Caco-2 (cell line): ENCODE measurements around the gene NFIA. TPM values are rescaled to one million over a fixed set of nuclear protein-coding genes. Genes with fewer than 3 reads are reported as not detected.

ENCODE experiments used
- BruUV-seq: library from RNA; stranded (reverse); fragments of 400-500 nt; replicated peaks from 2 replicates; lab custom pipeline; 2021; lab: Mats Ljungman, UMichigan
- CTCF ChIA-PET: fragments of 300-600 bp; sonication (Branson Sonifier 250); formaldehyde crosslinking; loops from one replicate; lab custom pipeline; 2022; ENCODE audit warnings: antibody characterized with exemption; lab: Charles Lee
- POLR2A ChIA-PET: fragments of 300-600 bp; sonication (Branson Sonifier 250); formaldehyde crosslinking; loops from one replicate; lab custom pipeline; 2022; ENCODE audit warnings: antibody characterized with exemption; lab: Charles Lee
- DNase-seq, 2 experiments: peaks; one replicate each; pipeline versions ENCODE4 v3.0.0 to v3.0.0-alpha.2; 2020 to 2022
- H3K27me3 ChIP-seq: replicated peaks from 2 replicates; pipeline ENCODE4 v1.6.0; 2011; ENCODE audit warnings: low read length; ENCODE audit not compliant: control insufficient read depth, insufficient read depth
- H3K36me3 ChIP-seq: 2 replicates; pipeline ENCODE4 v1.5.1; 2011; ENCODE audit warnings: low read length; ENCODE audit not compliant: control insufficient read depth, insufficient read depth
- H3K4me1 ChIP-seq: fragments of 250-450 bp; sonication (Bioruptor Pico); 2 replicates; pipeline ENCODE4 v1.5.1; 2020; ENCODE audit warnings: mild to moderate bottlenecking
- H3K4me3 ChIP-seq: 2 replicates; pipeline ENCODE4 v1.5.1; 2011; ENCODE audit warnings: low read depth, mild to moderate bottlenecking, control low read depth, low read length
- H3K9me3 ChIP-seq: fragments of 250-450 bp; sonication (Bioruptor Pico); 2 replicates; pipeline ENCODE4 v1.5.1; 2020; ENCODE audit warnings: mild to moderate bottlenecking, moderate library complexity
- H3K27ac Mint-ChIP-seq: one replicate; pipeline ENCODE4 v1.8.0; 2022; ENCODE audit warnings: mixed read lengths; ENCODE audit not compliant: unreplicated experiment
- H3K27me3 Mint-ChIP-seq: one replicate; pipeline ENCODE4 v1.8.0; 2022; ENCODE audit warnings: mixed read lengths; ENCODE audit not compliant: insufficient read depth, unreplicated experiment
- H3K36me3 Mint-ChIP-seq: one replicate; pipeline ENCODE4 v1.8.0; 2022; ENCODE audit warnings: mild to moderate bottlenecking, mixed read lengths; ENCODE audit not compliant: insufficient read depth, unreplicated experiment
- H3K4me1 Mint-ChIP-seq: one replicate; pipeline ENCODE4 v1.8.0; 2022; ENCODE audit warnings: low read depth, mixed read lengths; ENCODE audit not compliant: unreplicated experiment
- H3K4me3 Mint-ChIP-seq: one replicate; pipeline ENCODE4 v1.8.0; 2022; ENCODE audit warnings: mild to moderate bottlenecking, moderate library complexity, mixed read lengths; ENCODE audit not compliant: unreplicated experiment
- H3K9me3 Mint-ChIP-seq: one replicate; pipeline ENCODE4 v1.8.0; 2022; ENCODE audit warnings: mixed read lengths; ENCODE audit not compliant: unreplicated experiment
- CTCF ChIP-seq, 2 experiments: fragments of 200-600 bp in 1 of 2; IDR thresholded peaks; 1 replicate in 1 of 2; 2 replicates in 1 of 2; pipeline versions ENCODE4 v1.5.1 to v1.8.0; 2011 to 2022; ENCODE audit warnings: antibody characterized with exemption in 1 of 2, control low read depth in 1 of 2, inconsistent platforms in 1 of 2, low read depth in 1 of 2, low read length in 1 of 2, mild to moderate bottlenecking in 1 of 2, moderate library complexity in 1 of 2; ENCODE audit not compliant: insufficient read depth in 1 of 2, severe bottlenecking in 1 of 2, unreplicated experiment in 1 of 2
- intact Hi-C: fragments of 100-400 bp; cut with micrococcal nuclease; formaldehyde crosslinking; loops from one replicate; pipeline ENCODE4 v1.10.0; 2022; ENCODE audit not compliant: unreplicated experiment
- total RNA-seq: library from RNA; stranded (reverse); gene quantifications from 2 replicates; pipeline ENCODE4 v1.2.3, GENCODE V29; 2022

The NFIA gene
- total RNA-seq, 1 experiment from 2014 or later = 1.4 TPM

- ChIA-PET CTCF (no interaction called here), POLR2A (no interaction called here)
- H3K36me3 Mint-ChIP-seq = no peaks in the 10 kb centered on the region
- H3K9me3 Mint-ChIP-seq = no peaks in the 10 kb centered on the region
- H3K9me3 ChIP-seq = no peaks in the 10 kb centered on the region
- no peaks in the 10 kb centered on the region for H3K27me3 ChIP-seq
- no peaks in the 10 kb centered on the region for H3K4me1 Mint-ChIP-seq
- H3K4me3 Mint-ChIP-seq = no peak overlapping the region
- no peak overlapping the region for H3K4me3 ChIP-seq
- H3K27ac Mint-ChIP-seq = no peak overlapping the region
- peaks cover 2% of the 10 kb centered on the region for H3K27me3 Mint-ChIP-seq
- no peak for DNase-seq
- BruUV-seq = no TSS peak
- TF ChIP-seq CTCF (IDR thresholded peaks at IDR 0.05; ENCODE audit: insufficient read depth in 1 of 2, low read depth in 1 of 2, low read length in 1 of 2, severe bottlenecking in 1 of 2, unreplicated experiment in 1 of 2) = no peak
- no peaks in the 10 kb centered on the region for H3K36me3 ChIP-seq
- intact Hi-C loops = no loop called here
- H3K4me1 ChIP-seq = no peaks in the 10 kb centered on the region
Measured at GRCh38 chr1:61093525-61094137, 11.3 kb downstream of the NFIA start.

GRCh38 chr1:61094677-61095469 is 12.5 kb downstream of the NFIA start:
- no TSS peak for BruUV-seq
- CTCF ChIA-PET = no interaction called here

GRCh38 chr1:61095470-61095812 is 13.1 kb downstream of the NFIA start:
- Histone ChIP-seq H3K36me3 (no peaks in the 10 kb centered on the region), H3K27me3 (no peaks in the 10 kb centered on the region), H3K9me3 (no peaks in the 10 kb centered on the region), H3K4me3 (no peak overlapping the region), H3K4me1 (no peaks in the 10 kb centered on the region)
- no TSS peak for BruUV-seq
- TF ChIP-seq CTCF (IDR thresholded peaks at IDR 0.05; ENCODE audit: insufficient read depth in 1 of 2, low read depth in 1 of 2, low read length in 1 of 2, severe bottlenecking in 1 of 2, unreplicated experiment in 1 of 2) = no peak
- CTCF ChIA-PET = no interaction called here
- intact Hi-C loops = no loop called here
- Mint-ChIP-seq H3K36me3 (no peaks in the 10 kb centered on the region), H3K4me1 (no peaks in the 10 kb centered on the region), H3K4me3 (no peak overlapping the region), H3K27ac (no peak overlapping the region), H3K27me3 (peaks cover 2% of the 10 kb centered on the region), H3K9me3 (no peaks in the 10 kb centered on the region)
- no peak for DNase-seq
- POLR2A ChIA-PET = no interaction called here

More at GRCh38 chr1:61094677-61095469, 12.5 kb downstream of the NFIA start:
- H3K4me1 ChIP-seq = no peaks in the 10 kb centered on the region
- Mint-ChIP-seq H3K4me1 (no peaks in the 10 kb centered on the region), H3K36me3 (no peaks in the 10 kb centered on the region), H3K4me3 (no peak overlapping the region), H3K27me3 (peaks cover 2% of the 10 kb centered on the region), H3K27ac (no peak overlapping the region), H3K9me3 (no peaks in the 10 kb centered on the region)
- H3K27me3 ChIP-seq = no peaks in the 10 kb centered on the region
- no peak overlapping the region for H3K4me3 ChIP-seq
- no peak for DNase-seq
- intact Hi-C loops = no loop called here
- H3K9me3 ChIP-seq = no peaks in the 10 kb centered on the region
- no peak for TF ChIP-seq CTCF (IDR thresholded peaks at IDR 0.05; ENCODE audit: insufficient read depth in 1 of 2, low read depth in 1 of 2, low read length in 1 of 2, severe bottlenecking in 1 of 2, unreplicated experiment in 1 of 2)
- POLR2A ChIA-PET = no interaction called here
- no peaks in the 10 kb centered on the region for H3K36me3 ChIP-seq
